ENCODE results near the gene CNKSR1.

CNKSR1 gene, protein sequence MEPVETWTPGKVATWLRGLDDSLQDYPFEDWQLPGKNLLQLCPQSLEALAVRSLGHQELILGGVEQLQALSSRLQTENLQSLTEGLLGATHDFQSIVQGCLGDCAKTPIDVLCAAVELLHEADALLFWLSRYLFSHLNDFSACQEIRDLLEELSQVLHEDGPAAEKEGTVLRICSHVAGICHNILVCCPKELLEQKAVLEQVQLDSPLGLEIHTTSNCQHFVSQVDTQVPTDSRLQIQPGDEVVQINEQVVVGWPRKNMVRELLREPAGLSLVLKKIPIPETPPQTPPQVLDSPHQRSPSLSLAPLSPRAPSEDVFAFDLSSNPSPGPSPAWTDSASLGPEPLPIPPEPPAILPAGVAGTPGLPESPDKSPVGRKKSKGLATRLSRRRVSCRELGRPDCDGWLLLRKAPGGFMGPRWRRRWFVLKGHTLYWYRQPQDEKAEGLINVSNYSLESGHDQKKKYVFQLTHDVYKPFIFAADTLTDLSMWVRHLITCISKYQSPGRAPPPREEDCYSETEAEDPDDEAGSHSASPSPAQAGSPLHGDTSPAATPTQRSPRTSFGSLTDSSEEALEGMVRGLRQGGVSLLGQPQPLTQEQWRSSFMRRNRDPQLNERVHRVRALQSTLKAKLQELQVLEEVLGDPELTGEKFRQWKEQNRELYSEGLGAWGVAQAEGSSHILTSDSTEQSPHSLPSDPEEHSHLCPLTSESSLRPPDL

DNA sequence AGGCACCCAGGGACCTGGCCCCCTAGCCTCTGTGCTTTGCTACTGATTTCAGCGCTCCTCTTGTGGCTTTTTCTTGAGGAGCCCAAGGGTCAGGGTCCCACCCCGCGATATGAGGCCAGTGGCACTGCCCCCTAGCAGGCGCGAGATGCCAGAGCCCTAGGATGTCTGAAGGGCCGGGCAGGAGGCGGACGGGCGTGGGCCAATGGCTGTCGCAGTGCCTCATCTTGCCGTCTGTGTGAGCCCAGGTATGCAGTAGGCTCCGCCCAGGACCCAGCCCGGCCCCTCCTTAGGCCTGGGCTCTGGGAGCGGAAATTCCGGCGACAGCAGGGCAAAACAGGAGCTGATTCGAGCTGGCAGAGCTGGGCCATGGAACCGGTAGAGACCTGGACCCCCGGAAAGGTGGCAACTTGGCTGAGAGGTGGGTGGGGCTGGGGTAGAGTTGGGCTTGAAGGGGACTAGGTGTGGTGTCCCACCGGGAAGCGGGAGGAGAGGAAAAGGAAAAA lies at the start of gene CNKSR1:
Gene CNKSR1 (plus strand): TSS at position 310 of the 503 bp plus-strand sequence. CDS start 57 bp downstream, at position 367.
- no peak for DNase-seq (ENCODE audit: low read depth in 2 of 2)

DNA sequence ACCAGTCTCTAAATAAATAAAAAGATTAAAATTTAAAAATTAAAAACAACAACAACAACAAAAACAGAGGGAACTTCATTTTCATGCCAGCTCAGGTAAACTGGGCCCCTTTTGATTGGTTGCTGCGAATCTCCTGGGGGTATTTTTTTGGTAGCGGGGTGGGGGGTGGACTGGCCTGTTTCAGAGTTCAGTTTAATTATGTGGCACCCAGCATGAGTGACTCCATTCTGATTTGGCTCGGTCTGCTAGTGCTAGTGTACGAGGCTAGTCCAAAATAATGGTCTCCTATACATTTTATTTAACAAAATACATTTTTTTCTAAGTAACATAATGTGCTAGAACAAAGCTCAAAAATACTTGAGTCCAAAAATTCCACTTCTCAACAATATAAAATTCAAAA lies 47.5 kb upstream of the CNKSR1 start:
- no peak for DNase-seq (ENCODE audit: low read depth in 2 of 2)

DNA sequence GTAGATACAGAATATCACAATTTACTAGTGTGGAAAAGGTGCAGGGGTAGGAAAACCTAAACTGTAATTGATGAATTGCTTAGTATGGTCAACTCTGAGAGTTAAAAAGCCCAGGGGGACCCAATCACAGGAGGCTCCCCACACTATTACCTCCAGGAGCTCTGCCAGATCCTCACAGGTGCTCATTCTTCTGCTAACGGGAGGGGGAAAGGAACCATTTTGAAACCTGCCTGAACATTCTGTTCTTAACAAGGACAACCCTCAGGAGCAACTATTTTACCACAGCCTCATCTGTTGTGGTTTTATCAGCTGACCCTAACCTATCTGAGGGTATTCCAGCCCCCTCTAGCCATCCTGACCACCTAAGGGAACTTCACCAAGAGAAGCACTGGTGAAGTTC lies 46.6 kb upstream of the CNKSR1 start:
- DNase-seq (ENCODE audit: low read depth in 2 of 2), result no peak

DNA sequence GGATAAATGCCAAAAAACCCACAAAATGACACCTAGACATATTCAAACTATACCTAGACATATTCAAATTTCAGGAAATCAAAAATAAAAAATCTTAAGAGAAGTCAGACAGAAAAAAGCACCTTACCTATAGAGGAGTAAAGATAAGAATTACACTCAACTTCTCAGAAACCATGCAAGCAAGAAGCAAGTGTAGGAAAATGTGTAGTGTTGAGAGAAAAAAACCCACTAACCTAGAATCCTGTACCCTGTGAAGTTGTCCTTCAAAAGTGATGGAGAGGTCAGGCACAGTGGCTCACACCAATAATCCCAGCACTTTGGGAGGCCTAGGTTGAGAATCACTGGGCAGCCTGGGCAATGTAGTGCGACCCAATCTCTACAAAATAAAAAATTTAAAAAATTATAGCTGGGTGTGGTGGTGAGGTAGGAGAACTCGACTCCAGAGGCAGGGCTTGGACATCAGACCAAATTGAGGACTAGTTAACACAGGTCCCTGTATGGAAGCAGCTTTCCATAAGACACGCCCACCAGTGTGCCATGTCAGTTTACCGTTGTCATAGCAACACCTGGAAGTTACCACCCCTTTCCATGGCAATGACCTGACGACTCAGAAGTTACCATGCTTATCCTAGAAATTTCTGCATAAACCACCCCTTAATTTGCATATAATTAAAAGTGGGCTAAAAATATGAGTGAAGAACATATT lies 45.0 kb upstream of the CNKSR1 start:
- no peak for DNase-seq (ENCODE audit: low read depth in 2 of 2)

DNA sequence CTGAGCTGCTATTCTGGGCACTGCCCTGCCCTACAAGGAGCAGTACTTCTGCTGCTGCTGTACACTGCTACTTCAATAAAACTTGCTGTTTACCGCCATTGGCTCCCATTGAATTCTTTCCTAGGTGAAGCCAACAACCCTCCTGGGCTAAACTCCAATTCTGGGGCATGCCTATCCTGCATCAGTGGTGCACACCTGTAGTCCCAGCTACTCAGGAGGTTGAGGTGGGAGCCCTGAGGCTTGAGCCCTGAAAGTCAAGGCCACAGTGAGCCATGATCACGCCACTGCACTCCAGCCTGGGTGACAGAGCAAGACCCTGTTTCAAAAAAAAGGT lies 44.5 kb upstream of the CNKSR1 start:
- no peak for DNase-seq (ENCODE audit: low read depth in 2 of 2)

DNA sequence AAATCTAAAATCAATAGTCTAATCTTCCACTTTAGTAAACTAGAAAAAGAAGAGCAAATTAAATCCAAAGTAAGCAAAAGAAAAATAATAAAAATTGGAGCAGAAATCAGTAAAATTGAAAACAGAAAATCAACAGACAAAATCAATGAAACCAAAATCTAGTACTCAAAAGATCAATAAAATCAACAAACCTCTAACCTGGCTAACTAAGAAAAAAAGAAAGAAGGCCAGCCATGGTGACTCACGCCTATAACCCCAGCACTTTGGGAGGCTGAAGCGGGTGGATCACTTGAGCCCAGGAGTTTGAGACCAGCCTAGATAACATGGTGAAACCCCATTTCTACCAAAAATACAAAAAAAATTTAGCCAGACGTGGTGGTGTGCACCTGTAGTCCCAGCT lies 42.8 kb upstream of the CNKSR1 start:
- DNase-seq (ENCODE audit: low read depth in 2 of 2), result no peak

DNA sequence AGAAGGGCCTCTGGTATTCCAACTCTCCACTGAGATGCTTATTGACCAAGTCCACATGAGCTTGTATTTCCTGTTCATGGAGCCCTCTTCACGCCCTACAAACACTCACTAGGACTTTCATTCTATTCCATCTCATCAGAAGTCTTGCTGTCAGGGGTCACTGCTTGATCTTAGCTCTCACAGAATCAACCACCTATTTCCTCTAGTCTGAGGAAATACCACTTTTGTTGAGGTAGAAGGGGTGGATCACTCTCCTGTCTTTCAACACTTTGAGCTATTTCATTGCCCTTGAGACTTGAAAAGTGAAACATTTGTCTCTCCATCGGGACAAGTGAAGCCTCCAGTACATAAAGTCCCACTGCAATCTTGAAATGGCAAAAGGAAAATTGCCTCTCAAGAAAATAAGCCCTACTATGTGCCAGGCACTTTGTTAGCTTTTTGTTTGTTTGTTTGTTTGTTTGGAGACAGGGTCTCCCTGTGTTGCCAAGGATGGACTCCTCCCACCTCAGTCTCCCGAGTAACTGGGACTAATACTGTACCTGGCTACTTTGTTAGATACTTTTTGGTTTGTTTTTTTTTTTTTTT lies 38.2 kb upstream of the CNKSR1 start:
- no peak for DNase-seq (ENCODE audit: low read depth in 2 of 2)

DNA sequence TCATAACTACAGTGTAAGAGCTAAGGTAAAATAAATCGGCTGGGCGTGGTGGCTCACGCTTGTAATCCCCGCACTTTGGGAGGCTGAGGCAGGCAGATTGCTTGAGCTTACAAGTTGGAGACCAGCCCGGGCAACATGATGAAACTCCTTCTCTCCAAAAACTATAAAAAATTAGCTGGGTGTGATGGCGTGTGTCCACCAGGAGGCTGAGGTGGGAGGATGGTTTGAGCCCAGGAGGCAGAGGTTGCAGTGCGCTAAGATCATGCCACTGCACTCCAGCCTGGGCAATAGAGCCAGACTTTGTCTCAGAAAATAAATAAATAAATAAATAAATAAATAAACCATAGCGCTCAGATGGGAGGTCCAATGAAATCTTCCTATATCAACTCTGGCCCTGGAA lies 35.1 kb upstream of the CNKSR1 start:
- no peak for DNase-seq (ENCODE audit: low read depth in 2 of 2)

DNA sequence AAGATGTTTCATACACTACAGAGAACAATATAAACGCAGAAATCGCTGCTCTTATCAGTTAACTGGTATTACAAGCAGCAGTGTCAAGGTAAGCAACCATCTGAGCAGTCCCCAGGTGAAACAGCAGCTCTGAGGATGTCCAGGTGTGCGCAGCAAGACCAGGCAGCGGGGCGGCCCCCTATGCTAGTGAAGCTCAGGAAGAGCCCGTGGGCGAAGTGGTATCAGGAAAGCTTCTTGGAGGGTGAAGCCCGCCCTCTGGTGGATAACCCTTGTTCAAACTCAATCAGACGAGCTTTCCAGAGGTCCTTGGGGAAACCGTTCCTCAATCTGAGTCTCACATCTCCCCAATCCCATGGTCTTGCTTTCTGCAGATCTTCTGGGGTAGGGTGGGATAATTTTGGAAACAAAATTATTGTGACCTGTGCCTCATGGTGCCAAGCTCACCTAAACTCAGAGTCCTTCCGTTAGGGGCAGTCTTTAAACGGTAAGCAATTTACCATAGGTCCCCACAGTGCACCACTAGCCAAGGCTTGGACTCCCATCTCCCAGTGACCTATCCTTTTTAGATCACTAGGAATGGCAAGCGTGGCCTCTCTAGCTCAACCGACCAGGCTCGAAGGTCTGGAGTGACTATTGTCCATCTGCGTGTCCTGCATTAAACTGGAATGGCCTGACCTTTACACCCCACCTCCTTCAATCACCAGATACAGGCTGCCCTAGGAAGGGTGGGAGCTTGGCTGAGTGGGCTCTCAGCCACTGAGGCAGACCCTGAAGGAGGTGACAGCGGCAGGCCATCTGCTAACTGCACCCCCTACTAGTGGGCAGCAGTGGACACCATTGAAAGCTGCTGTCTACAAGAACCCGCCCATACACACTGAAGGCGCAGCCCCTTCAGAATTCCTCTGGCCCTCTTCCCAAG lies 32.0 kb upstream of the CNKSR1 start:
- peak; percentile 60 to 61 for DNase-seq (ENCODE audit: low read depth in 2 of 2)

DNA sequence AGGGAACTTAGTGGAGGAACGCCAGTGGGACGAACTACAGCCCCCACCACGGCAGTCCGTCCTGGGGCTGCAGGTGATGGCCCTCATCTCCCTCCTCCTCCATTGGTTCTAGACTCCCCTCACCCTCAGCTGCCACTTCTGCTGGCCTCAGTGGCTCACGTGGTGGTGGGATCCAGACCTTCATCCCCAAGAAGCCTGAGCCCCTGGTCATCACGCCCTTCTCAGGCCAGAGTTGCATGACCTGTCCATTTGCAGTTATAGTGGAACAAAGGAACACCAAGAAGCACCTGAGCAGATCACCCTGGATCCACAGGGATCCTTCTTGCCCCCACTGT lies 31.4 kb upstream of the CNKSR1 start:
- no peak for DNase-seq (ENCODE audit: low read depth in 2 of 2)

DNA sequence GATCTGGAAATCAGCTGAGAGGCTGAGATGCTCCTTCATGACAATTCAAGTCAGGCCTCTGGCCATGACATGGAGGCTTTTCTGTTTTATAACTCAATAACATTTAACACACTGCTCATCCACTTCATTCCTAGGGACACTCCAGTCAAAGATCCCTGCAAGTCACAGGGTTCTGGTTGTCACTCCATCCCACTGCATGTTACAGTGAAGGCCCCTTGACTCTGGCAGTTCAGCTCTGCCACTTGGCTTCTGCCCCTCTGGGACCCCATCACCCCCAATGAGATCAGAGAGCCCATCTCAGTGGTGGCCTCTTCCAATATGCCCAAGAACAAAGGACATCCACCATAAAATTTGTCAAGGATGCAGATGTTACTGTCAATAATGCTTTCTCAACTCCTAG lies 28.4 kb upstream of the CNKSR1 start:
- no peak for DNase-seq (ENCODE audit: low read depth in 2 of 2)

DNA sequence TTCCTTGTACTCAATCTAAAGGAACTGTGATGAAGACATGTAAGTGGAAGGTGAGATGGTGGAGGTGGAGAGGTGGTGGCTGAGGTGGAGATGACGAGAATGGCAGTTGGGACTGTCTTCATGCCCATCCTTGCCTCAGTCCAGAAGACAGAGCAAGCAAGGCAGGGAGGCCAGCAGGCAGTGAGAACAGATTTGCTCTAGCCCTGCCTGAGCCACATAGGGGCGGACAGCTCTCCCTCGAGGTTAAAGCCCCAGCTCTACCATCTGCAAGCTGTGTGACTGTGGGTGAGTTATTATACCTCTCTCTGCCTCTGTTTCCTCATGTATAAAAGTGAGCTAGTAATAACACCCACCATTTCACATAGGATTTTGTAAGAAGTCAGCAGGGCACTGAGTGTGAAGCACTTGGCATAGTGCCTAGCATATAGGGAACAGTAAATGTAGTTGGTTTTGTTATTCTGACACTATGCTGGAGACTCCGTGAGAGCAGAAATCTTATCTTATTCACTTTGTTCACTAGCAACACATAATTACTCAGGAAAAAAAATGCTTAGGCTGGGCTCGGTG lies 23.2 kb upstream of the CNKSR1 start:
- no peak for DNase-seq (ENCODE audit: low read depth in 2 of 2)

DNA sequence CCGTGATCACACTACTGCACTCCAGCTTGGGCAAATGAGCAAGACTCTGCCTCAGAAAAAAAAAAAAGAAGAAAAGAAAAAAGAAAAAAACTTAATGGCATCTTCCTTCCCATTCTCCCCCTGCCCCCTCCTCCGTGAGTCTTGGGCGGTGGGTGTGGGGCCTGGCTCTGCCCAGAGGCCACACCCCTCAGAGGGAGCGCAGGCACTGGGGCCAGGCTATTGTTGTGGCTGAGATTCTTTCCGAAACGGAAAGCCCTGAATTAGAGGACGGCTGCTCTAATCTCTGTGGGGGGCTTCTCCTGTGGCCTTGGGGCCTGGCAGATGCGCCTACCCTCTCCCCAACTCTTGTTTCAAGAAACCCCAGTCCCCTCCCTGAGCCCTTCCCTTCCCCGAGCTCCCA lies 22.5 kb upstream of the CNKSR1 start:
- no peak for DNase-seq (ENCODE audit: low read depth in 2 of 2)

DNA sequence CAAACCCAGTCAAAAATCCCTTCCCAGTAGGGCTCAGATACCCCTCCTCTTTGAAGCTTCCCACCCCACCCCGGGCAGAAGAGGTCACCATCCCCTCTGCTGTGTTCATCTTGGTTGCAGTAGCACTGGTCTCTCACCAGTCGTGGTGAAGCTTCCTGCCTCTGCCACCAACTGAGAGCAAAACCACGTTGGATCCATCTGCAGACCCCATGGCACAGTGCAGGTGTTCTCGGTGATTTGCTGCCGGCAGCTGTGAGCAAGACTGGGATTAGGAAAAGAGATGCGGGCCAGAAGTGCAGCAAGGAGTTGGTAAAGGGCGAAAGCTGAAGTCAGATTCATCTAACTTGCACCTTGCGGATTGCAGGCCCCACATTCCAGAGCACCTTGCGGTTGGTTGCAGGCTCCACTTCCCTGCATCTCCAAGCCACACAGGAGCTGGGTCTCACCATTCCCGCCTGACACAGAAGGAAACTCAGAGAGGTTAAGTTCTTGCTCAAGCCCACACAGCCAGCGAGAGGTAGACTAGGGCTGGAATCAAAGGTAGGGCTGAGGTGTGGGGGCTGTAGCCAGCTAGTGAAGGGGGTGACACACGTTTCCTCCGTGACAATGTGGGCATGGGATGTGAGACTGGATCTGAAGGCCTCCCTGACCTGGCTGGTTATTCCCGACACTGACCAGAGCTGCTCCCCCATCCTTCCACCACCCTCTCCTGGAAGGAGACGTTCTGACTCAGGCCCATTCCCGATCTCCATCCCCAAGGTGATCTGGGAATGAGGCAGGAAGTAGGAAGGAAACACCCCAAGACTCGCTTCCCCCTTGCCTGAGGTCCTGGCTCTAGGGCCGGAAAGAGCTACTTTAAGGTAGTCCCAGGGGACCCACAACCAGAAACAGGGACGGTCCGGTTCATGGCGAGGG lies 21.7 kb upstream of the CNKSR1 start:
- DNase-seq (ENCODE audit: low read depth in 2 of 2), result no peak

DNA sequence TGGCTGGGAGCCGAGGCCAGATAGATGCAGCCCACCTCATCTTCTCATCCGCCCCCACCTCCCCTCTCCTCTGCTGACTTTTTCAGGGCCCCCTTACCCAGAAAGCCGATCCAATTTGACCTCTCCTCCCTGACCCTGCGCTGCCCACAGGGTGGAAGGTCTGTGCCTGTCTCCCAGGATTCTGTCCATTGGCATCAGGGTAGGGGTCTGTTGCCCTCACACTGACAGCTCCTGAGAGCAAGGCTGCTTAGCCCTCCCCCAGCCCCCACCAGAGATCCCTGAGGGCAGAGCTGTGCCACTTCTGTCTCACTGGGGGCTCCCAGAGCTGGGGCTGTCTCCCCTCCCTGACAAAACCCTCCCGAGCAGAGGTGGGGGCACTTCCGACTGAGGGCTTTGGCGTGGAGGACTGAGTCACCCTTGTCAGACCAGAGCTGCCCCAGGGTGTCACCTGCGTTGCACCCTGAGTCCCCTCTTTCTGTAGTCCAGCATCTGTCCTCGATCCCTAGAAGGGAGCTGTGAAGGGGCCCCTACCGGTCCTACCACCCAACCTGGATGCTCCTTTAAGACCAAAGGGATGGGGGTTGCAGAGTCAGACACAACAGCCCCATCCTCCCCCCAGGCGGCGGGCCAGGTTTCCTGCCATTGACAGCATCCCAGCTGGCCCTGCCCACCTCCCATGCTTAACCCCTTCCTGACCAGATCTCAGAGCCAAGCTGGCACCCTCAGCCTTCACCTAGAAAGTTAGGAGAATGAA lies 20.8 kb upstream of the CNKSR1 start:
- no peak for DNase-seq (ENCODE audit: low read depth in 2 of 2)

DNA sequence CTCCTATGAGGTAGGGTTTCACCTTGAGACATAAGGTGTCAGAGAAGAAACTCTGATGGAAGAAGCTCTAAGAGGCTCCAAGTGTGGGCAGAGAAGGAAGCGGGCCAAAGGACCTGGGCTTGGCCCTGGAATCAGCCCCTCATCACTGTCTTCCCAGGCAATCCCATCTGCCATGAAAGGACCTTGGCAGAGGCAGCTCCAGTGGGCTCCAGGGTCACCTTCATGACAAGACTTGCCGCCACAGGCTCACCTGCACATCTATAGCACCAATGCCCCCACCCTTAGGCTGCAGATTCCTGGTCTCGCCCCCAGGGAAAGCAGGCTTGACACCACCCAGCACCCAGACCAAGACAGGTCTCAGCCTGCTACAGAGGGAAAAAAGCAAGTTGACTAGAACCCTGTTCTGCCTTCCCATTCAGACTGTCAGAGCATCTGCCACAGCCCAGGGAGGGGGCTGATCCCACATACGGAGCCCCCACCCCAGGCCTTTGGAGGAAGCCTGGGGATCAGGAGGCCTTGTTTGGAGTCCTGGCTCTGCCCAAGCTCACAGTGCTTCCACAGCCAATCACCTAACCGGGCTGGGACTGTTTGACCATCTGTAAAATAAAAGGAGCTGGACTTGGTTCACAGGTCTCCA lies 18.9 kb upstream of the CNKSR1 start:
- no peak for DNase-seq (ENCODE audit: low read depth in 2 of 2)

DNA sequence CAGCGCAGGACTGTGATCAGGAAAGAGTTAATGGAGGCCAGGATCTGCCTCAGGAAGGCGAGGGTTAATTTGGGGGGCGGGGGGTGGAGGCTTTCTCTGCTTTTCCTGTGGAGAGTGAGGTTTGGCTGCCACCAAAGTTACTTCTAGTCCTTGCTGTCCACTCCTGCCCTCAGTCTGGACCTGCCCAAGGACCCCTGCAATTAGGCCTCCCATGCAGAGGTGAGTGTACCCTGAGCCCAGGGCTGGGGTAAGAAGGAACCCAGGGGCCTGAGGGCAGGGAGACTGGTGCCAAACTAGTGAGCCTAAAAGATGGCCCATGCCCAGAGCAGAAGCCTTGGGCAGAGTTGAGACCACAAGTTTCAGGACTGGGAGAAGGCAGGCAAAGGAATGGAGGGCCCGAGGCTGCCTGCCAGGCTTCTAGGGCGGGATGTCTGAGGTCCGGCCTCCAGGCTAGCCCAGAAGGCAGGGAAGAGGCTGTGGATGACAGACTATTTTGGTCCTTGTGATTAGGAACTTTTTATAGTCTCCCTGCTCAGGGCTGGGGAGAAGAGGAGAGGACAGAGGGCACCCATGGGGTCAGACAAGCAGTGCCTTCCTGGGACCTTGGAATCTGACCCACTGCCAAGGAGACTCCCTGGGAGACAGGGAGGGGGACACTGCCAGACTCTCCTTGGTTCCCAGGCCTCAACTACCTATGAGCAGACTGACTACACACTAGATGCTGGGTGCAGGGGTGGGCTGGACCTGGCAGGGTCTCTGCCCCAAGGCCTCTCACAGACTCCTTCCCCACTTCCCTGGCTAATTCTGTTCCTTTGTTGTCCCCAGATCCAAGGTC lies 18.2 kb upstream of the CNKSR1 start, which contains the start of gene FAM110D:
Gene FAM110D (plus strand): TSS at position 172 of the 835 bp plus-strand sequence. CDS start 2,213 bp downstream, outside the sequence.
- DNase-seq (ENCODE audit: low read depth in 2 of 2), result no peak

DNA sequence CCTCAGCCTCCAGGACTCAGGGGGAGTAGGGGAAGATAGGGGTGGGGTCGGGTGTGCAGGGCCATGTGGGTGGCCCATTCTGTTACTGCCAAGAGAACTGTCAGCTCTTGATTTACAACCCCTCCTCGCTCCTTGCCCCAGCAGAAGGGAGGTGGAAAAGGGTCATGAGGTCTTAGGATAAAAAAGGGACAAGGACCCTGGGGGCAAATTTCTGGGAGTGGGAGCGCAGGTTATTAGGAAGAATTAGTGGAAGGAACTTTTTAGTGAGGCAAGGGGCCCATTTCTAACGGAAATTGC lies 17.6 kb upstream of the CNKSR1 start:
- no peak for DNase-seq (ENCODE audit: low read depth in 2 of 2)

Measured in stimulated activated CD4-positive, alpha-beta T cell treated with anti-CD3 and anti-CD28 coated beads, Interleukin-4, amount 100 ng/mL, for 48 hours (primary cell).